NB4 (cell line): ENCODE measurements around the gene DSCAM.

Experiments
- CTCF ChIP-seq: IDR thresholded peaks from one replicate; pipeline ENCODE4 v1.5.1; 2012; ENCODE audit warnings: low read depth, low read length
- MYC ChIP-seq: IDR thresholded peaks from 2 replicates; pipeline ENCODE4 v1.6.1; 2011; ENCODE audit warnings: low read depth, low read length
- POLR2A ChIP-seq: IDR thresholded peaks from 2 replicates; pipeline ENCODE4 v1.6.1; 2011; ENCODE audit warnings: mild to moderate bottlenecking; ENCODE audit not compliant: insufficient read length; ENCODE audit errors: extremely low read depth
- TF ChIP-seq, protein P1 (sequence below): IDR thresholded peaks from 2 replicates; pipeline ENCODE4 v1.6.1; 2011; ENCODE audit warnings: low read depth, low read length

DNA sequence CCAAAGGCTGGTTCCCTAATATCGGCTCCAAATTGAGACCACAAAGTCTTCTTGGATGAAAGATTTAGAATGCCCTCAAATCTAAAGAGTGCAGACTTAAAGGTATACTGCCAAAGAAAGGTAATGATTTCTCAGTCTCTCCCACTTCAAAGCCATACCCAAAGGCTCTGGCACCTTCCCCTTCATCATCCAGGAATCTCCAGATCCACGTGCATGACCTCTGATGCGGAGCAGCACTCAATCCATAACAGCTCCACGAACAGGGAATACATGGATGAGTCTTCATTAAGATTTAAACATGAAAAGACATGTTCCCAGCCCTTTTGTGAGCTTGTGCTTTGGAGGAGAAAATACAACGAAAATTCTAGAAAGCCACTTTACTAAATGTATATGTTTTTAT is 453.9 kb downstream of the DSCAM start:
- no peak for TF ChIP-seq CTCF
- TF ChIP-seq, protein P1, sequence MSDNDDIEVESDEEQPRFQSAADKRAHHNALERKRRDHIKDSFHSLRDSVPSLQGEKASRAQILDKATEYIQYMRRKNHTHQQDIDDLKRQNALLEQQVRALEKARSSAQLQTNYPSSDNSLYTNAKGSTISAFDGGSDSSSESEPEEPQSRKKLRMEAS = no peak
- no peak for TF ChIP-seq MYC
- no peak for TF ChIP-seq POLR2A
